Fibroblast of peridontal ligament (primary cell): ENCODE data around the gene PCDHB16.
"Not testable (repeated sequence)": the region's sequence is repeated elsewhere in the genome, so short reads cannot be mapped to it uniquely, and the experiment has no call there.

Experiments used
- DNase-seq: peaks from one replicate; pipeline ENCODE4 v3.0.0-alpha.2; 2010; ENCODE audit errors: extremely low read depth

PCDHB16 gene

GRCh38 chr5:141184117-141184855 lies 2.1 kb downstream of the PCDHB16 start:
- not testable (repeated sequence) for DNase-seq

- DNase-seq = peak; percentile 6
These were observed 4.8 kb downstream of the PCDHB16 start, which contains the start of gene PCDHB9 for GRCh38 chr5:141186897-141187512. TSS of gene PCDHB9 (plus strand) at chr5:141187161. CDS start at chr5:141187319, 158 bp downstream.

DNA sequence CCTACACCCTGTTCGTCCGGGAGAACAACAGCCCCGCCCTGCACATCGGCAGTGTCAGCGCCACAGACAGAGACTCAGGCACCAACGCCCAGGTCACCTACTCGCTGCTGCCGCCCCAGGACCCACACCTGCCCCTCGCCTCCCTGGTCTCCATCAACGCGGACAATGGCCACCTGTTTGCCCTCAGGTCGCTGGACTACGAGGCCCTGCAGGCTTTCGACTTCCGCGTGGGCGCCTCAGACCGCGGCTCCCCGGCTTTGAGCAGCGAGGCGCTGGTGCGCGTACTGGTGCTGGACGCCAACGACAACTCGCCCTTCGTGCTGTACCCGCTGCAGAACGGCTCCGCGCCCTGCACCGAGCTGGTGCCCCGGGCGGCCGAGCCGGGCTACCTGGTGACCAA lies 6.5 kb downstream of the PCDHB16 start:
- DNase-seq = not testable (repeated sequence)

DNA sequence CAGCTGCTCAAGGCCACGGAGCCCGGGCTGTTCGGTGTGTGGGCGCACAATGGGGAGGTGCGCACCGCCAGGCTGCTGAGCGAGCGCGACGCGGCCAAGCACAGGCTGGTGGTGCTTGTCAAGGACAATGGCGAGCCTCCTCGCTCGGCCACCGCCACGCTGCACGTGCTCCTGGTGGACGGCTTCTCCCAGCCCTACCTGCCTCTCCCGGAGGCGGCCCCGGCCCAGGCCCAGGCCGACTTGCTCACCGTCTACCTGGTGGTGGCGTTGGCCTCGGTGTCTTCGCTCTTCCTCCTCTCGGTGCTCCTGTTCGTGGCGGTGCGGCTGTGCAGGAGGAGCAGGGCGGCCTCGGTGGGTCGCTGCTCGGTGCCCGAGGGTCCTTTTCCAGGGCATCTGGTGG lies 6.9 kb downstream of the PCDHB16 start:
- DNase-seq = not testable (repeated sequence)

DNA sequence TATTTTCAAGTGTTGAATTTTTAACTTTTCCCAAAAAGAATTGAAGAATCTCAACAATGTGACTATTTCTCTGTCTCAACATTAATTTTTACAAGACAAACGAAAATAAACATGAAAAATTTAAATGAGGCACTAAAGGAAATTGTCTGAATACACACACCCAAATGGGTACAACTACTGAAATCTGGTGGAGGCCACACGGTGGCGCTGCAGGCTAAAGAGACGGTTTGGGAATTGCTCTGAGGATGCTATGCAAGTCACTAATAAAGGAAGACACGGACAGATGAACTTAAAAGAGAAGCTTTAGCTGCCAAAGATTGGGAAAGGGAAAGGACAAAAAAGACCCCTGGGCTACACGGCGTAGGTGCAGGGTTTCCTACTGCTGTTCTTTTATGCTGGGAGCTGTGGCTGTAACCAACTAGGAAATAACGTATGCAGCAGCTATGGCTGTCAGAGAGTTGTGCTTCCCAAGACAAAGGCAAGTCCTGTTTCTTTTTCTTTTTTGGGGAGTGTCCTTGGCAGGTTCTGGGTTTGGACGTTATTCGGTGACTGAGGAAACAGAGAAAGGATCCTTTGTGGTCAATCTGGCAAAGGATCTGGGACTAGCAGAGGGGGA lies 10.0 kb downstream of the PCDHB16 start, which contains the start of gene PCDHB10:
TSS of gene PCDHB10 (plus strand) at position 244 of the 616 bp plus-strand sequence. CDS start at position 444, 200 bp downstream.
- peak; percentile 6 for DNase-seq

- not testable (repeated sequence) for DNase-seq
These were observed 12.1 kb downstream of the PCDHB16 start for GRCh38 chr5:141194332-141194731.

GRCh38 chr5:141196363-141196762 lies 14.2 kb downstream of the PCDHB16 start:
- no peak for DNase-seq

GRCh38 chr5:141199359-141200235 lies 17.4 kb downstream of the PCDHB16 start, which contains the start of gene PCDHB11:
TSS of gene PCDHB11 (plus strand) at chr5:141199627. CDS start at chr5:141199775, 148 bp downstream.
- DNase-seq = no peak

GRCh38 chr5:141201126-141201525 lies 18.9 kb downstream of the PCDHB16 start:
- not testable (repeated sequence) for DNase-seq

DNA sequence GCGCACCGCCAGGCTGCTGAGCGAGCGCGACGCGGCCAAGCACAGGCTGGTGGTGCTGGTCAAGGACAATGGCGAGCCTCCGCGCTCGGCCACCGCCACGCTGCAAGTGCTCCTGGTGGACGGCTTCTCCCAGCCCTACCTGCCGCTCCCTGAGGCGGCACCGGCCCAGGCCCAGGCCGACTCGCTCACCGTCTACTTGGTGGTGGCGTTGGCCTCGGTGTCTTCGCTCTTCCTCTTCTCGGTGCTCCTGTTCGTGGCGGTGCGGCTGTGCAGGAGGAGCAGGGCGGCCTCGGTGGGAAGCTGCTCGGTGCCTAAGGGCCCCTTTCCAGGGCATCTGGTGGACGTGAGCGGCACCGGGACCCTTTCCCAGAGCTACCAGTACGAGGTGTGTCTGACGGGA lies 19.5 kb downstream of the PCDHB16 start:
- not testable (repeated sequence) for DNase-seq

- DNase-seq = no peak
These were observed 26.3 kb downstream of the PCDHB16 start, which contains the start of gene PCDHB12 for GRCh38 chr5:141208478-141208877. TSS of gene PCDHB12 (plus strand) at chr5:141208719. CDS start at chr5:141208908, 189 bp downstream.

DNA sequence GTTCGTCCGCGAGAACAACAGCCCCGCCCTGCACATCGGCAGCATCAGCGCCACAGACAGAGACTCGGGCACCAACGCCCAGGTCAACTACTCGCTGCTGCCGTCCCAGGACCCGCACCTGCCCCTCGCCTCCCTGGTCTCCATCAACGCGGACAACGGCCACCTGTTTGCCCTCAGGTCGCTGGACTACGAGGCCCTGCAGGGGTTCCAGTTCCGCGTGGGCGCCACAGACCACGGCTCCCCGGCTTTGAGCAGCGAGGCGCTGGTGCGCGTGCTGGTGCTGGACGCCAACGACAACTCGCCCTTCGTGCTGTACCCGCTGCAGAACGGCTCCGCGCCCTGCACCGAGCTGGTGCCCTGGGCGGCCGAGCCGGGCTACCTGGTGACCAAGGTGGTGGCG lies 28.1 kb downstream of the PCDHB16 start:
- not testable (repeated sequence) for DNase-seq

- not testable (repeated sequence) for DNase-seq
These were observed 28.7 kb downstream of the PCDHB16 start for GRCh38 chr5:141210849-141211248.

DNA sequence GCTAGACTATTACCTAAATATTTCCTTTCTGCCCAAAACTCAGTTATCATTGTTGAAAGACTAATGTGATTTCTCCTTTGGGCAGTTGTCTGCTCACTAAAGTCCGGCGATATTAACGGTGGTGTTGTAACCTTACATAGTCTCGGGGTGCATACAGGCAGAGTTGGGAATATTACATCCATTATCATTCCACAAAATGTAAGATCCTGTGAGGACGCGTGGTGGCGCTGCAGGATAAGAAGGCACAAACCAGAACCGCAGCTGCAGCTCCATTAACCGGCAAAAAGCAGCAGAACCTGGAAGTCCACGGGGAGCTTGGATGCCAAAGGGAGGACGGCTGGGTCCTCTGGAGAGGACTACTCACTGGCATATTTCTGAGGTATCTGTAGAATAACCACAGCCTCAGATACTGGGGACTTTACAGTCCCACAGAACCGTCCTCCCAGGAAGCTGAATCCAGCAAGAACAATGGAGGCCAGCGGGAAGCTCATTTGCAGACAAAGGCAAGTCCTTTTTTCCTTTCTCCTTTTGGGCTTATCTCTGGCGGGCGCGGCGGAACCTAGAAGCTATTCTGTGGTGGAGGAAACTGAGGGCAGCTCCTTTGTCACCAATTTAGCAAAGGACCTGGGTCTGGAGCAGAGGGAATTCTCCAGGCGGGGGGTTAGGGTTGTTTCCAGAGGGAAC lies 31.6 kb downstream of the PCDHB16 start, which contains the start of gene PCDHB13:
TSS of gene PCDHB13 (plus strand) at position 264 of the 684 bp plus-strand sequence. CDS start at position 469, 205 bp downstream.
- not testable (repeated sequence) for DNase-seq

DNA sequence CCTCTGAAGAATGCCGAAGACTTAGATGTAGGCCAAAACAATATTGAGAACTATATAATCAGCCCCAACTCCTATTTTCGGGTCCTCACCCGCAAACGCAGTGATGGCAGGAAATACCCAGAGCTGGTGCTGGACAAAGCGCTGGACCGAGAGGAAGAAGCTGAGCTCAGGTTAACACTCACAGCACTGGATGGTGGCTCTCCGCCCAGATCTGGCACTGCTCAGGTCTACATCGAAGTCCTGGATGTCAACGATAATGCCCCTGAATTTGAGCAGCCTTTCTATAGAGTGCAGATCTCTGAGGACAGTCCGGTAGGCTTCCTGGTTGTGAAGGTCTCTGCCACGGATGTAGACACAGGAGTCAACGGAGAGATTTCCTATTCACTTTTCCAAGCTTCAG lies 32.4 kb downstream of the PCDHB16 start:
- DNase-seq = not testable (repeated sequence)

GRCh38 chr5:141215504-141215903 lies 33.3 kb downstream of the PCDHB16 start:
- DNase-seq = not testable (repeated sequence)

GRCh38 chr5:141216035-141216434 lies 33.8 kb downstream of the PCDHB16 start:
- not testable (repeated sequence) for DNase-seq

DNA sequence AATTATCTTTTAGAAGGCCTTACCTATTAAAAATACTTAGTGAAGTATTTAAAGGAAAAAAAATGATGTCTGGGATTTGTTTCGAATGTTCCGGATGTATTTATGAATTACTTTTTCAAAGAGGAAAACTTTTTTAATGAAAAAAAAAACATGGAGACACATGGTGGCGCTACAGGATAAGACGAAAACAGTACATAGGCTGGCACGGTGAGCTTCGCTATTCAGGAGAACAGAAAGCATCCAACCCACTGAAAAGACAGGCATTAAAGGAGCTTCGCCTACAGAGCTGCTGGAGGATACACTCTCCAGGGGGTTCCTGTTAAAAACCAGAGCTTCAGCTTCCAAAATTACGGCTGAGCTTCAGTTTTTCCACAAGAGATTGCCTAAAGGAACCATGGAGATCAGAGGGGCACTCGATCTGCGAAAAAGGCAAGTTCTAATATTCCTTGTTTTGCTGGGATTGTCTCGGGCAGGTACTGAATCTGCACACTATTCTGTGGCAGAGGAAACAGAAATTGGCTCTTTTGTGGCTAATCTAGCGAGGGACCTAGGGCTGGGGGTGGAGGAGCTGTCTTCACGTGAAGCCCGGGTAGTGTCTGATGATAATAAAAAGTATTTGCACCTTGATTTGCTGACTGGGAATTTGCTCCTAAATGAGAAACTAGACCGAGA lies 41.1 kb downstream of the PCDHB16 start, which contains the start of gene PCDHB14:
TSS of gene PCDHB14 (plus strand) at position 232 of the 672 bp plus-strand sequence. CDS start at position 395, 163 bp downstream.
- DNase-seq = peak; percentile 45

DNA sequence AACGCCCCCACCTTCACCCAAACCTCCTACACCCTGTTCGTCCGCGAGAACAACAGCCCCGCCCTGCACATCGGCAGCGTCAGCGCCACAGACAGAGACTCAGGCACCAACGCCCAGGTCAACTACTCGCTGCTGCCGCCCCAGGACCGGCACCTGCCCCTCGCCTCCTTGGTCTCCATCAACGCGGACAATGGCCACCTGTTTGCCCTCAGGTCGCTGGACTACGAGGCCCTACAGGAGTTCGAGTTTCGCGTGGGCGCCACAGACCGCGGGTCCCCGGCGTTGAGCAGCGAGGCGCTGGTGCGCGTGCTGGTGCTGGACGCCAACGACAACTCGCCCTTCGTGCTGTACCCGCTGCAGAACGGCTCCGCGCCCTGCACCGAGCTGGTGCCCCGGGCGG lies 42.7 kb downstream of the PCDHB16 start:
- not testable (repeated sequence) for DNase-seq

DNA sequence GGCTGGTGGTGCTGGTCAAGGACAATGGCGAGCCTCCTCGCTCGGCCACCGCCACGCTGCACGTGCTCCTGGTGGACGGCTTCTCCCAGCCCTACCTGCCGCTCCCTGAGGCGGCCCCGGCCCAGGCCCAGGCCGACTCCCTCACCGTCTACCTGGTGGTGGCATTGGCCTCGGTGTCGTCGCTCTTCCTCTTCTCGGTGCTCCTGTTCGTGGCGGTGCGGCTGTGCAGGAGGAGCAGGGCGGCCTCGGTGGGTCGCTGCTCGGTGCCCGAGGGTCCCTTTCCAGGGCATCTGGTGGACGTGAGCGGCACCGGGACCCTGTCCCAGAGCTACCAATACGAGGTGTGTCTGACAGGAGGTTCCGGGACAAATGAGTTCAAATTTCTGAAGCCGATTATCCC lies 43.2 kb downstream of the PCDHB16 start:
- not testable (repeated sequence) for DNase-seq
